Stimulated activated CD4-positive, alpha-beta T cell treated with anti-CD3 and anti-CD28 coated beads, Interleukin-1b, Interleukin-23, amount 100 ng/mL, for 4 hours (primary cell): Measurements from ENCODE around the gene FAM167B.
"Not testable (repeated sequence)": the region's sequence is repeated elsewhere in the genome, so short reads cannot be mapped to it uniquely, and the experiment has no call there.

Experiments used
- DNase-seq, 2 donors: peaks; one replicate each; pipeline ENCODE4 v3.0.0-alpha.2; 2020; ENCODE audit warnings: low read depth in 2 of 2

Gene FAM167B

GRCh38 chr1:32263236-32263593, 16.2 kb downstream of the FAM167B start:
- DNase-seq = not testable (repeated sequence)

- DNase-seq = no peak
These were observed 16.7 kb downstream of the FAM167B start for GRCh38 chr1:32263744-32264143.

DNA sequence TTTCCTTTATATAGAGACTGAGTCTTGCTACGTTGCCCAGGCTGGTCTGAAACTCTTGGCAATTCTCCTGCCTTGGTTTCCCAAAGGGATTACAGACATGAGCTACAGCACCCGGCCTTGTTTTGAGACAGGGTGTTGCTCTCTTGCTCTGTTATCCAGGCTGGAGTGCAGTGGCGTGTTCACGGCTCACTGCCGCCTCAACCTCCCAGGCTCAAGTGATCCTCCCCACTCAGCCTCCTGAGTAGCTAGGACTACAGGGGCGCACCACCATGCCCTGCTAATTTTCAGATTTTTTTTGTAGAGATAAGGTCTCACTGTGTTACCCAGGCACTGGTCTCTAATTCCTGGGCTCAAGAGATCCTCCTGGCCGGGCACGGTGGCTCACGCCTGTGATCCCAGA, 18.8 kb downstream of the FAM167B start:
- no peak for DNase-seq

GRCh38 chr1:32266921-32267591, 20.0 kb downstream of the FAM167B start:
- DNase-seq = no peak

GRCh38 chr1:32269744-32270143, 22.7 kb downstream of the FAM167B start:
- no peak for DNase-seq

GRCh38 chr1:32272557-32273390, 25.8 kb downstream of the FAM167B start:
- no peak for DNase-seq

GRCh38 chr1:32273391-32274208, 26.6 kb downstream of the FAM167B start:
- peak; percentile 62 to 81 for DNase-seq

GRCh38 chr1:32274646-32275340, 27.8 kb downstream of the FAM167B start:
- no peak for DNase-seq

GRCh38 chr1:32275424-32275823, 28.4 kb downstream of the FAM167B start:
- DNase-seq = no peak

GRCh38 chr1:32276032-32276782, 29.2 kb downstream of the FAM167B start:
- DNase-seq = no peak

DNA sequence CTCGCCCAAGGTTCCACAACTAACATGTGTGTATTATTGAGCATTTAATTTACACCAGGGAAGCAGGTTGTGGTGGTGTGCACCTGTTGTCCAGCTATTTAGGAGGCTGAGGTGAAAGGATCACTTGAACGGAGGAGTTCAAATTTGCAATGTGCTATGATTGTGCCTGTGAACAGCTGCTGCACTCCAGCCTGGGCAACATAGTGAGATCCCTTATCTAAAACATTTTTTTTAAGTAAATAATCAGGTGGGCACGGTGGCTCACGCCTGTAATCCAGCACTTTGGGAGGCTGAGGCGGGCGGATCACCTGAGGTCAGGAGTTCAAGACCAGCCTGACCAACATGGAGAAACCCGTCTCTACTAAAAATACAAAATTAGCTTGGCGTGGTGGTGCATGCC, 37.8 kb downstream of the FAM167B start:
- DNase-seq = not testable (repeated sequence)

DNA sequence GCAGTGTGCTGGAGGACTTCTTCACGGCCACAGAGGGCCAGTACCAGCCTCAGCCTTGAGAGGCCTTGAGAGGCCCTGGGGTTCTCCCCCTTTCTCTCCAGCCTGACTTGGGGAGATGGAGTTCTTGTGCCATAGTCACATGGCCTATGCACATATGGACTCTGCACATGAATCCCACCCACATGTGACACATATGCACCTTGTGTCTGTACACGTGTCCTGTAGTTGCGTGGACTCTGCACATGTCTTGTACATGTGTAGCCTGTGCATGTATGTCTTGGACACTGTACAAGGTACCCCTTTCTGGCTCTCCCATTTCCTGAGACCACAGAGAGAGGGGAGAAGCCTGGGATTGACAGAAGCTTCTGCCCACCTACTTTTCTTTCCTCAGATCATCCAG, 38.6 kb downstream of the FAM167B start:
- no peak for DNase-seq

DNA sequence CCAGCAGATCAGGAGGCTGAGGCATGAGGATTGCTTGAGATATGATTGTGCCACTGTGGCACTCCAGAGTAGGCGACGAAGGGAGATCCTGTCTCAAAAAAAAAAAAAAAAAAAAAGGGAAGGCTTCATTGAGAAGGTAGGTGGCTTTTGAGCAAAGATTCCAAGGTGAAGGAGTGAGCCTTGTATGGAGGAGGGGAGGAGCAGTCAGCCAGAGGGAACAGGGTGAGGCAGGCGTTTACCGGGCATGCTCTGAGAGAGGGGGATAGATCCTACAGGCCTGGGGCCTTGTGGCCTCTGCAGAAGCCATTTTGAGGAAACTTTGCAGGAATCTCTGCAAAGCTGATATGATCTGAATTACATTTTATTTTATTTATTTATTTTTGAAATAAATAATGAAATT, 39.7 kb downstream of the FAM167B start:
- DNase-seq = no peak

- DNase-seq = no peak
These were observed 42.2 kb downstream of the FAM167B start for GRCh38 chr1:32289256-32289655.

DNA sequence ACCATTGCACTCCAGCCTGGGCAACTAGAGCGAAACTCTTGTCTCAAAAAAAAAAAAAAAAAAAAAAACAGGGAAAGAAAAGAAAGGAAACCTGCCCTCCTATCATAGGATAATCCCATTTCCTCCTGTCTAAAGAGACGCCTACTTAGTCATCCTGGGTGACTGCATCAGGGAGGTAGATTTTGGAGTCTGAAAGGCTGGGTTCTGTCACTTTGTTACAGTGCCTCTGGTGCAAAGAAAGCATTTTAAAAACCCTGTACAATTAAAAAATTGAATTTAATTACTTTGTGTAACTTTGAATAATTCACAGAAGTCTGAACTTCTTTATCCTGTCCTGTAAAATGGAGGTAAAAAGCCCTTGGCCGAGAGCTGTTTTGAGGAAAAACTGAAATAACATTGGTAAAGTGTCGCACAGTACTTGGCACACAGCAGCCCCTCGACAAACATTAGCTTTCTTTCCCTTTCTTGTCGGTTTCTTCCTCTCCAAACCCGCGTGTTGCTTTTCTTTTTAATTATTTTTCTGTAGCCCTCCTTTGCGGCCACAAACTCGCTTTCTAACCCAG, 44.2 kb downstream of the FAM167B start:
- DNase-seq = no peak

- peak; percentile 92 to 94 for DNase-seq
These were observed 44.9 kb downstream of the FAM167B start, which contains the start of gene HDAC1 for GRCh38 chr1:32291708-32292538. Gene HDAC1 (plus strand): TSS chr1:32292083. CDS start chr1:32292170, 87 bp downstream.

DNA sequence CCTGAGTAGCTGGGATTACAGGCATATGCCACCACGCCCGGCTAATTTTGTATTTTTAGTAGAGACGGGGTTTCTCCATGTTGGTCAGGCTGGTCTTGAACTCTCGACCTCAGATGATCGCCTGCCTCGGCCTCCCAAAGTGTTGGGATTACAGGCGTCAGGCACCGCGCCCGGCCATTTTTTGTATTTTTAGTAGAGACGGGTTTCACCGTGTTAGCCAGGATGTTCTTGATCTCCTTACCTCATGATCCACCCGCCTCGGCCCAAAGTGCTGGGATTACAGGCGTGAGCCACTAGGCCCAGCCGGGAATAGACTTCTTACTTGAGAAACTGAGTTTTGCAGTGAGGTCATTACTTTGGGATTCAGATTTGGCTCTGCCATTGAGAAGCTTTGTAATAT, 51.2 kb downstream of the FAM167B start:
- DNase-seq = not testable (repeated sequence)
